Measurements from ENCODE around the gene CDKL4.

GRCh38 chr2:39158351-39158750, 85.4 kb downstream of the CDKL4 start:
- TF ChIP-seq POLR2A (IDR thresholded peaks at IDR 0.05; ENCODE audit: low read depth, low read length) (no peak), TAF1 (IDR thresholded peaks at IDR 0.05; ENCODE audit: low read depth, low read length) (no peak), POLR2AphosphoS5 (IDR thresholded peaks at IDR 0.05; ENCODE audit: low read depth, low read length) (no peak)

All from GM12891 (cell line).